GM15510 (cell line): ENCODE measurements around the gene MUC4.

Experiments
- POLR2A ChIP-seq: IDR thresholded peaks from 3 replicates; pipeline ENCODE4 v1.6.1; 2011; ENCODE audit warnings: borderline replicate concordance; ENCODE audit not compliant: insufficient read length; ENCODE audit errors: extremely low read depth

The MUC4 gene

GRCh38 chr3:195788711-195789581, 22.8 kb downstream of the MUC4 start:
- no peak for TF ChIP-seq POLR2A

- TF ChIP-seq POLR2A: no peak
Measured at GRCh38 chr3:195777975-195778374, 33.8 kb downstream of the MUC4 start.

GRCh38 chr3:195774917-195775316, 36.8 kb downstream of the MUC4 start:
- no peak for TF ChIP-seq POLR2A

GRCh38 chr3:195773956-195774537, 37.7 kb downstream of the MUC4 start:
- TF ChIP-seq POLR2A: no peak

- TF ChIP-seq POLR2A: no peak
Measured at GRCh38 chr3:195771646-195772300, 40.0 kb downstream of the MUC4 start.

- no peak for TF ChIP-seq POLR2A
Measured at GRCh38 chr3:195770081-195770840, 41.5 kb downstream of the MUC4 start.

- TF ChIP-seq POLR2A: no peak
Measured at GRCh38 chr3:195769551-195769950, 42.2 kb downstream of the MUC4 start.

- TF ChIP-seq POLR2A: no peak
Measured at GRCh38 chr3:195768831-195769303, 42.9 kb downstream of the MUC4 start.

- TF ChIP-seq POLR2A: no peak
Measured at GRCh38 chr3:195768414-195768813, 43.3 kb downstream of the MUC4 start.

GRCh38 chr3:195767792-195768191, 43.9 kb downstream of the MUC4 start:
- TF ChIP-seq POLR2A: no peak

GRCh38 chr3:195766671-195767070, 45.1 kb downstream of the MUC4 start:
- no peak for TF ChIP-seq POLR2A

GRCh38 chr3:195764961-195765706, 46.6 kb downstream of the MUC4 start:
- TF ChIP-seq POLR2A: no peak

- TF ChIP-seq POLR2A: no peak
Measured at GRCh38 chr3:195763843-195764825, 47.6 kb downstream of the MUC4 start.
